Left colon (tissue), 2 donors: Measurements from ENCODE around the gene ARMC6. TPM values are rescaled to one million over a fixed set of nuclear protein-coding genes. Genes with fewer than 3 reads are reported as not detected.

Source experiments
- ATAC-seq: fragments of 200-7000 bp; cut with Tn5 transposase; one replicate; pipeline ENCODE4 v1.9.1; 2020; ENCODE audit warnings: mild to moderate bottlenecking, moderate library complexity
- DNase-seq, 2 donors: peaks; one replicate each; pipeline ENCODE4 v3.0.0-alpha.2; 2020
- intact Hi-C, 2 donors: fragments of 100-400 bp; cut with DNase I in 1 of 2; cut with micrococcal nuclease in 1 of 2; formaldehyde crosslinking; loops; one replicate each; pipeline versions ENCODE4 v1.11.2 to v1.14.0; 2022; cut with DNase I, micrococcal nuclease
- total RNA-seq, 2 donors: library from RNA; stranded (reverse); fragmentation: NEBNext Ultra II Directional; extraction: Animal tissue kit (Norgen Biotek cat#: 25700); gene quantifications; one replicate each; pipeline ENCODE4 v1.2.1, GENCODE V29; 2021
- donor health status: DM: no; HTN: no; CAD: no.
- donor health status: DM: yes; HTN: yes; CAD: no.

The ARMC6 gene
- total RNA-seq, 2 donors from 2014 or later, result 17.8 to 20.8 TPM

DNA sequence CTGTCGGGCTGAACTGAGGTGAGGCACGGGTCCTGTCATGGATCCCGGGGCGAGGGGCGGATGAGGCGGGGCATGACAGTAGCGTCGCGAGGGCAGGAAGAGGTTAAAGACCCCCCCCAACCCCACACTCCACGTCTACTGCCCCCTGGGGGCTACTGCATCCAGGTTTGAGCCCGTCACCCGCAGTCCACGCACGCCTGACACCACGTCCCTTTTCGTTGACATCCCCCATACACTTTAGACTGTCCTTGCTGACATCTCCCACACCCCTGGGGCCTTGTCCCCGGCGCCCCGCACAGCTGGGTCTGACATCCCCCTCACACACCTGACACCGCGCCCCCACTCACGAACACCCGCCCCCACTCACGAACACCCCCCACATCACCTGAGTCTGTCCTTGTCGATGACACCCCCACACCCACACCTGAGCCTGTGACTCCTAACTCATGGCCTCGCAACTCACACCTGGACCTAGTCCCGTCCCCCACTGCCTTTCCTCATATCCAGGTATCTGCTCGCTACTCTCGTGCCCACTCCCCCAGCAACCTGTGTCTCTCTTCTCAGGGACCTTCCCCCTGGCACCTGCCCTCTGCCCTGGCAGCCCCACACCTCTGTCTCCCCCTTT lies 30.8 kb downstream of the ARMC6 start:
- no peak for DNase-seq
- intact Hi-C loops, result no loop called here
- ATAC-seq, result no peak

- ATAC-seq (no peak), DNase-seq (peak; percentile 36 to 41)
- intact Hi-C loops, result loop anchor here in 1 of 2 donors (5.0 kb wide), 1 partner anchor 72 kb away; the partner anchor contains the start of gene TMEM161A
Observed at GRCh38 chr19:19064811-19065745, 31.7 kb downstream of the ARMC6 start.

- intact Hi-C loops, result loop anchor here in 1 of 2 donors (5.0 kb wide), 1 partner anchor 70 kb away; the partner anchor contains the start of gene TMEM161A
Observed at GRCh38 chr19:19067276-19068072, 34.1 kb downstream of the ARMC6 start.

DNA sequence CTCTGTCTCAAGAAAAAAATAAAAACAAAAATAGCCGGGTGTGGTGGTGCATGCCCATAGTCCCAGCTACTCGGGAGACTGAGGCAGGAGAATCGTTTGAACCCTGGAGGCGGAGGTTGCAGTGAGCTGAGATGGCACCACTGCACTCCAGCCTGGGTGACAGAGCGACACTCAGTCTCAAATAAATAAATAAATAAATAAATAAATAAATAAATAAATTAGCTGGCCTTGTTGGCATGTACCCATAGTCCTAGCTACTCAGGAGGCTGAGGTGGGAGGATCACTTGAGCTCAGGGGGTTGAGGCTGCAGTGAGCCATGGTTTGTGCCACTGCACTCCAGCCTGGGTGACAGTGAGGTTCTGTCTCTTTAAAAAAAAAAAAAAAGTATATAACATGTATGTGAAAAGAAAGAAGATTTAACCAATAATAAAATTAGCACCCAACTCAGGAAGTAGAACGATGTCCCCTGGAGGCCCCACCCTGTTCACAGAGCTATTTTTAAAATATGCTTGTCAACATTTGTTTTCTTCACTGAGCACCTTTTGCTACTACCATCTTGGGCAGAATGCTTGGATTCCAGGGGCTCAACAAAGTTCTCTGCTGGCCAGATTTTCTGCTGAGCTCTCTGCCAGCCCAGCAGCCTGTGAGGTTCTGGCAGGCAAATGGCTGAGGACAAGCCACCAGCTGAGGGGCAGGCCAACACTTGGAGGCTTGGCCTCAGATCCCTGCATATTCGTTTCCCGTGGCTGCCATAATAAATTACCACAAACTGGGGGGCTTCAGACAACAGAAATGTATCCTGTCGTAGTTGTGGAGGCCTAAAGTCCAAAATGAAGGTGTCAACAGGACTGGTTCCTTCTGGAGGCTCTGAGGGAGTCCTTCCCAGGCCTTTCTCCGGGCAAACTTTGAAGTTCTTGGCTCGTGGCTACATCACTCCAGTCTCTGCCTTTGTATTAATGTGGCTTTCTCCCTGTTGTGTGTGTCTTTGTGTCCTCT lies 35.6 kb downstream of the ARMC6 start:
- no peak for DNase-seq
- intact Hi-C loops, result loop anchor here in 1 of 2 donors (5.0 kb wide), 1 partner anchor 68 kb away; the partner anchor contains the start of gene TMEM161A
- no peak for ATAC-seq

More at GRCh38 chr19:19067276-19068072, 34.1 kb downstream of the ARMC6 start:
- ATAC-seq (no peak), DNase-seq (no peak)

GRCh38 chr19:19071897-19072296 lies 38.5 kb downstream of the ARMC6 start:
- intact Hi-C loops, result no loop called here
- DNase-seq (no peak), ATAC-seq (no peak)

GRCh38 chr19:19074196-19074882 lies 40.9 kb downstream of the ARMC6 start:
- intact Hi-C loops, result no loop called here
- ATAC-seq, result no peak

GRCh38 chr19:19075126-19075525 lies 41.7 kb downstream of the ARMC6 start:
- DNase-seq, result no peak
- intact Hi-C loops, result no loop called here
- ATAC-seq, result no peak

More at GRCh38 chr19:19074196-19074882, 40.9 kb downstream of the ARMC6 start:
- no peak for DNase-seq

DNA sequence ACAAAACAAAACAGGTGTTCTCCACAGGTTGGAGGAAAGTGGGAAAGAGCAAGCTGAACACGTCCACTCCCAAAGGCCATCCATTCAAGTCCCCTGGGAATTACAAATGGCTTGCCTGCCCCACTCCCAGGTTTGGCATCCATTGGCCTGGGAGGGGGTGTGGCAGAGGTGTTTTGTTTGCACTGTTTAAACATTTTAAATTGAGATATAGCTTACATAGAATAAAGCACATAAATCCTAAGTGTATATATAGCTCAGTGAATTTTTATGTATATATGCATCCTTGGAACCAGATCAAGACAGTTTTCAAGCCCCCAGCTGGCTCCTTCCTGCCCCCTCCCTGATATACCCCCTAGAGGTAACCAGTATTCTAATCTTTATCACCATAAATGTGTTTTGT lies 43.1 kb downstream of the ARMC6 start:
- DNase-seq (no peak), ATAC-seq (peak; percentile 51)
- intact Hi-C loops, result no loop called here

- intact Hi-C loops, result no loop called here
- DNase-seq (no peak), ATAC-seq (no peak)
Observed at GRCh38 chr19:19077103-19077502, 43.7 kb downstream of the ARMC6 start.

DNA sequence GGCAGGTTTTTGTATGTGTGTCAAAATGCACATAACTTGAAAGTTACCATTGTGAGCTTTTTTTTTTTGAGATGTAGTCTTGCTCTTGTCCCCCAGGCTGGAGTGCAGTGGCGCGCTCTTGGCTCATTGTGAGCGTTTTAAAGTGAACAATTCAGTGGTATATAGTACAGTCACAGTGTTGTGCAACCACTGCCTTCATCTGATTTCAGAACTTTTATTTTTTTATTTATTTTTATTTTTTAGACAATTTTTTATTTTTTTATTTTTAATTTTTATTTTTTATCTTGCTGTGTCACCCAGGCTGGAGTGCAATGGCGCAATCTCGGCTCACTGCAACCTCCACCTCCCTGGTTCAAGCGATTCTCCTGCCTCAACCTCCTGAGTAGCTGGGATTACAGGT lies 45.4 kb downstream of the ARMC6 start:
- no peak for DNase-seq
- intact Hi-C loops, result no loop called here
- ATAC-seq, result no peak

GRCh38 chr19:19079571-19079970 lies 46.2 kb downstream of the ARMC6 start:
- ATAC-seq, result no peak
- intact Hi-C loops, result no loop called here
- DNase-seq, result no peak

DNA sequence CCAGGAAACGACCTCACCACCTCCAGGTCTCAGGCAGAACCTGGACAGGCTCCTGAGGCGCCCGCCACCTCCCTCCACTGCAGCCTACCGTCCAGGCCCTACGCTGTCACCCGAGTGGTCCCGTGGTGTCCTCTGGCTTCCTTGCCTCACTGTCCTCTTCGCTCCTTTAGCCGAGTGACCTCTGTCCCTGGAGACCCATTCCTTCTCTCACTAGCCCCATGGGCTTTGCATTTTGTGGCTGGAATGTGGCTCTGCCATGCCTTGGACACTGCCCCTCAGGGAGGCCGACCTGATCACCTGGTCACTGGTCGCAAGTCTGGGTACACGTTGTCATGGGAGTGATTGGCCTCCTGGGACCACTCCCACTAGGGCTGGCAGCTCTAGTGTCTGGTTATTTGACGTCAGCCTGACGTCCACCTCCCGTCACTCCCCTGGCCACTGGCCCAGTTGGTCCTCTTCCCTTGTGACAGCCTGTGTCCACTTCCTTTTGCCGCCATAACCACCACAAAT lies 48.3 kb downstream of the ARMC6 start:
- DNase-seq (no peak), ATAC-seq (no peak)
- intact Hi-C loops, result no loop called here

DNA sequence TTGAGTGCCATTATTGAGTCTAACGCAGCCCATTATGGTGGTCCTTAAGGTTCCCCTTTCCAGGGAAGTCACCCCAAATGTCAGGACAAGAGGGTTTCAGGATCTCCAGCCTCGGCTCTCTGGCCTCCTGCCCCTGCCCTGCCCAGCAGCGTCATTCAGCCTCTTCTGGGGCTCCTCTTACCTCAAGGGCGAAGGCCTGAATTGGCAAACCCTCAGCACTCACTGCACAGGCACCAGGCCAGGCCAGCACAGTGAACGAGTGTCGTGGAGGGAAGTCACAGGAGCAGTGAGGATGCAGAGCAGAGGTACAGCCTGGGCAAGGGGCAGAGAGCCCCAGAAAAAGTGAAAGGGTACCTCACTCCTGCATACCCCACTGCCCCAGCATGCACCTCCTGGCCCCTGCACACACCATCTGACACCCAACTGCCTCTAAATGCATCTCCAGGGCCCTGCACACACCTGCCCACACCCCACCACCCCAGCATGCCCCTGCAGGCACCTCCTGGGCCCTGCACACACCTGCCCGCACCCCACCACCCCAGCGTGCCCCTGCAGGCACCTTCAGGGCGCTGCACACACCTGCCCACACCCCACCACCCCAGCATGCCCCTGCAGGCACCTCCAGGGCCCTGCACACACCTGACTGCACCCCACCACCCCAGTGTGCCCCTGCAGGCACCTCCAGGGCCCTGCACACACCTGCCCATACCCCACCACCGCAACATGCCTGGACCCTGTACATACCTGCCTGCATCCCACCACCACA lies 50.2 kb downstream of the ARMC6 start:
- DNase-seq, result no peak
- ATAC-seq, result no peak
- intact Hi-C loops, result no loop called here

DNA sequence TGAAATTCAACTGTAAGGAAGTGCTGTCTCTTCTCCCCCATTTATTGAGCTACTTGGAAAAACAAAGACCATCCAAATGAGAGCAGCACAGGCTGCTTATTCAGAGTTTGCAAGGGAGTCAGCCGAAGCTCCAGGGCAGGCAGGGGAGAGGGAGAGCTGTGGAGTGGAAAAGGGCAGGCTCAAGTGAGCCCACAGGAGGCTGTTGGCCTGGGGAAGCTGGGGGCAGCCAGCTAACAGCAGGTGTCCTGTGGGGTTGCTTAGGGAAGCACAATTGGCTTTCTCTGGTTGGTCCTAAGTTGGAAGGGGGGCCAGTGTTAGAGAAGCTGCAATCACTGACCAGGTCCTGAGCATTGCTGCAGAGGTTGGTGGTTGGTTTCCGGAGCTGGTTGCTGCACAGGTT lies 54.3 kb downstream of the ARMC6 start:
- ATAC-seq (no peak), DNase-seq (no peak)
- intact Hi-C loops, result no loop called here

DNA sequence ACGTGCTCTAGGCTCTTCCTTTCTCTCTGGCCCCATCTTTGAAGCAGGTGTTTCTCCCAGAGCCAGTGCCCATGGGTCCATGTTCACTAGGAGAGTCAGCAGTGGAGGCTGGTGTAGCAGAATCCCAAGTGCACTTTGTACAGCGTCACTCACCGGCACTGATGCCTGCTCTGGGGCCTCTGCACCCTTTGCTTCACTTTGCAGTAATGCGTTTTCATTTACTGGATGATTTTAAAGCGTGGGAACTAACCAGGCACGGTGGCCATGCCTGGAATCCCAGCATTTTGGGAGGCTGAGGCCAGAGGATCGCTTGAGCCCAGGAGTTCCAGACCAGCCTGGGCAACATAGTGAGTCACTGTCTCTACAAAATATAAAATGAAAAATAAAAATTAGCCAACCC lies 61.1 kb downstream of the ARMC6 start:
- ATAC-seq, result no peak
- DNase-seq, result no peak
- intact Hi-C loops, result no loop called here

DNA sequence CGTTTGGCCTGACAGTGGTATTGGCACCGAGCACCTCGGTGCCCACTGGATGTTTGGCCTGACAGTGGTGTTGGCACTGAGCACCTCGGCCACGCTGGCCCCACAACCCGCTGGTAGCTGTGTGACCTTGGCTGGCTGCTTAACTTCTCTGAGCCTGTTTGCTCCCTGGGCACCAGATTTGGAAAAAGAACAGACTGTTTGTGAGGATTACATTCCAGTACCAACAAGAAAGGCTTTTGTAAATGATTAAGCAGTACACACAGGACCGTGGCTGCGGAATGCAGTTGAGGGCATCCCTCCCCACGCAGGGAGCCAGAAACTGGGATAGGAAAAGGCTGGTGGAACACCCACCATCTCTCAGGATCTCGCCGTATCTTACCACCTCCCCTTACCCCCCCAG lies 62.3 kb downstream of the ARMC6 start:
- ATAC-seq (no peak), DNase-seq (no peak)
- intact Hi-C loops, result no loop called here
